ENCODE measurements around the gene LRMDA.

DNA sequence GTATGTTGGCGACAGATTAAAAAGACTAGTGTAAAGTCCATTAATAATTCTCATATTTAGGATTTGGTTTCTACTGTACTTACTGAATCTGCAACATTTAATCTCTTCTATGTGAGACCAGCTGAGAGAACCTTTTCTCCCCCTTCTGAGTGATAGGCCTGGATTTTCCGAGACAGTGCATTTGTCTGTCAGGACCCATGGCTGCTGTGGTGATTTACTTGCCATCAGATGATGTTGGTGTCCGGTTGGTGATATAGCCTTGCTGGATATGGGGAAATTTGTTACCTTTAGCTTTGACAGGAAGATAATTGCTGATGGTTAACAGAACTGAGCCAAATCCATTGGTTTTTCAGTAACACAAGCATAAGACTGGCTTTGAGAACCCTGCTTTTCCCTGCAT lies 517.2 kb downstream of the LRMDA start:
- TF ChIP-seq, protein P1, sequence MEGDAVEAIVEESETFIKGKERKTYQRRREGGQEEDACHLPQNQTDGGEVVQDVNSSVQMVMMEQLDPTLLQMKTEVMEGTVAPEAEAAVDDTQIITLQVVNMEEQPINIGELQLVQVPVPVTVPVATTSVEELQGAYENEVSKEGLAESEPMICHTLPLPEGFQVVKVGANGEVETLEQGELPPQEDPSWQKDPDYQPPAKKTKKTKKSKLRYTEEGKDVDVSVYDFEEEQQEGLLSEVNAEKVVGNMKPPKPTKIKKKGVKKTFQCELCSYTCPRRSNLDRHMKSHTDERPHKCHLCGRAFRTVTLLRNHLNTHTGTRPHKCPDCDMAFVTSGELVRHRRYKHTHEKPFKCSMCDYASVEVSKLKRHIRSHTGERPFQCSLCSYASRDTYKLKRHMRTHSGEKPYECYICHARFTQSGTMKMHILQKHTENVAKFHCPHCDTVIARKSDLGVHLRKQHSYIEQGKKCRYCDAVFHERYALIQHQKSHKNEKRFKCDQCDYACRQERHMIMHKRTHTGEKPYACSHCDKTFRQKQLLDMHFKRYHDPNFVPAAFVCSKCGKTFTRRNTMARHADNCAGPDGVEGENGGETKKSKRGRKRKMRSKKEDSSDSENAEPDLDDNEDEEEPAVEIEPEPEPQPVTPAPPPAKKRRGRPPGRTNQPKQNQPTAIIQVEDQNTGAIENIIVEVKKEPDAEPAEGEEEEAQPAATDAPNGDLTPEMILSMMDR (IDR thresholded peaks at IDR 0.05 in 2 of 3, conservative IDR thresholded peaks at IDR 0.05 in 1 of 3; ENCODE audit: control insufficient read depth in 2 of 3, extremely low read depth in 1 of 3, insufficient read depth in 1 of 3, low read depth in 3 of 3, low read length in 3 of 3) = no peak
- no peak for TF ChIP-seq TAF1 (IDR thresholded peaks at IDR 0.05; ENCODE audit: borderline replicate concordance, low read depth, low read length)
- TF ChIP-seq CEBPB (IDR thresholded peaks at IDR 0.05; ENCODE audit: borderline replicate concordance in 1 of 2, low read depth in 2 of 2, low read length in 2 of 2) = no peak
- TF ChIP-seq, protein P2, sequence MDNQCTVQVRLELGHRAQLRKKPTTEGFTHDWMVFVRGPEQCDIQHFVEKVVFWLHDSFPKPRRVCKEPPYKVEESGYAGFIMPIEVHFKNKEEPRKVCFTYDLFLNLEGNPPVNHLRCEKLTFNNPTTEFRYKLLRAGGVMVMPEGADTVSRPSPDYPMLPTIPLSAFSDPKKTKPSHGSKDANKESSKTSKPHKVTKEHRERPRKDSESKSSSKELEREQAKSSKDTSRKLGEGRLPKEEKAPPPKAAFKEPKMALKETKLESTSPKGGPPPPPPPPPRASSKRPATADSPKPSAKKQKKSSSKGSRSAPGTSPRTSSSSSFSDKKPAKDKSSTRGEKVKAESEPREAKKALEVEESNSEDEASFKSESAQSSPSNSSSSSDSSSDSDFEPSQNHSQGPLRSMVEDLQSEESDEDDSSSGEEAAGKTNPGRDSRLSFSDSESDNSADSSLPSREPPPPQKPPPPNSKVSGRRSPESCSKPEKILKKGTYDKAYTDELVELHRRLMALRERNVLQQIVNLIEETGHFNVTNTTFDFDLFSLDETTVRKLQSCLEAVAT (IDR thresholded peaks at IDR 0.05) = no peak
- no peak for TF ChIP-seq MEF2A (IDR thresholded peaks at IDR 0.05; ENCODE audit: insufficient read depth, low read depth, low read length)
- no peak for TF ChIP-seq RFX5 (IDR thresholded peaks at IDR 0.05; ENCODE audit: low read depth, low read length)
- TF ChIP-seq, protein P3, sequence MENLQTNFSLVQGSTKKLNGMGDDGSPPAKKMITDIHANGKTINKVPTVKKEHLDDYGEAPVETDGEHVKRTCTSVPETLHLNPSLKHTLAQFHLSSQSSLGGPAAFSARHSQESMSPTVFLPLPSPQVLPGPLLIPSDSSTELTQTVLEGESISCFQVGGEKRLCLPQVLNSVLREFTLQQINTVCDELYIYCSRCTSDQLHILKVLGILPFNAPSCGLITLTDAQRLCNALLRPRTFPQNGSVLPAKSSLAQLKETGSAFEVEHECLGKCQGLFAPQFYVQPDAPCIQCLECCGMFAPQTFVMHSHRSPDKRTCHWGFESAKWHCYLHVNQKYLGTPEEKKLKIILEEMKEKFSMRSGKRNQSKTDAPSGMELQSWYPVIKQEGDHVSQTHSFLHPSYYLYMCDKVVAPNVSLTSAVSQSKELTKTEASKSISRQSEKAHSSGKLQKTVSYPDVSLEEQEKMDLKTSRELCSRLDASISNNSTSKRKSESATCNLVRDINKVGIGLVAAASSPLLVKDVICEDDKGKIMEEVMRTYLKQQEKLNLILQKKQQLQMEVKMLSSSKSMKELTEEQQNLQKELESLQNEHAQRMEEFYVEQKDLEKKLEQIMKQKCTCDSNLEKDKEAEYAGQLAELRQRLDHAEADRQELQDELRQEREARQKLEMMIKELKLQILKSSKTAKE (IDR thresholded peaks at IDR 0.05; ENCODE audit: low read depth, poor library complexity, severe bottlenecking) = no peak
- TF ChIP-seq NRF1 (conservative IDR thresholded peaks at IDR 0.05; ENCODE audit: low read depth, low read length) = no peak

Measured in GM12878 (cell line).